Skeletal muscle satellite cell (primary cell): ENCODE measurements around the gene TAF3.

Experiments
- H3K27me3 ChIP-seq: 2 replicates; pipeline ENCODE4 v1.7.0; 2013; ENCODE audit warnings: low read length; ENCODE audit not compliant: control insufficient read depth, insufficient read depth
- H3K36me3 ChIP-seq: 2 replicates; pipeline ENCODE4 v1.7.0; 2013; ENCODE audit warnings: mild to moderate bottlenecking, control low read depth, low read length; ENCODE audit not compliant: insufficient read depth
- H3K4me1 ChIP-seq: 2 replicates; pipeline ENCODE4 v1.7.0; 2013; ENCODE audit warnings: low read length; ENCODE audit not compliant: control insufficient read depth, insufficient read depth
- H3K4me2 ChIP-seq: 2 replicates; pipeline ENCODE4 v1.7.0; 2013; ENCODE audit warnings: mild to moderate bottlenecking, low read length
- H3K4me3 ChIP-seq: 2 replicates; pipeline ENCODE4 v1.7.0; 2013; ENCODE audit warnings: low read length
- H3K9ac ChIP-seq: 2 replicates; pipeline ENCODE4 v1.7.0; 2013; ENCODE audit warnings: mild to moderate bottlenecking, low read depth, low read length, moderate library complexity
- H3K9me3 ChIP-seq: replicated peaks from 2 replicates; pipeline ENCODE4 v1.7.0; 2013; ENCODE audit warnings: mild to moderate bottlenecking, control low read depth, low read length

TAF3 gene

GRCh38 chr10:7913126-7913872, 95.0 kb downstream of the TAF3 start:
- H3K27me3 ChIP-seq = no peaks in the 10 kb centered on the region
- no peak overlapping the region for H3K4me3 ChIP-seq
- no peak overlapping the region for H3K9ac ChIP-seq
- H3K9me3 ChIP-seq = no peaks in the 10 kb centered on the region
- H3K4me2 ChIP-seq = no peak overlapping the region
- H3K36me3 ChIP-seq = no peaks in the 10 kb centered on the region
- peaks cover 7% of the 10 kb centered on the region for H3K4me1 ChIP-seq

- Histone ChIP-seq H3K27me3 (no peaks in the 10 kb centered on the region), H3K36me3 (no peaks in the 10 kb centered on the region), H3K9ac (no peak overlapping the region), H3K4me2 (no peak overlapping the region), H3K9me3 (no peaks in the 10 kb centered on the region), H3K4me1 (peaks cover 7% of the 10 kb centered on the region), H3K4me3 (no peak overlapping the region)
Observed at GRCh38 chr10:7915923-7916536, 97.7 kb downstream of the TAF3 start.

DNA sequence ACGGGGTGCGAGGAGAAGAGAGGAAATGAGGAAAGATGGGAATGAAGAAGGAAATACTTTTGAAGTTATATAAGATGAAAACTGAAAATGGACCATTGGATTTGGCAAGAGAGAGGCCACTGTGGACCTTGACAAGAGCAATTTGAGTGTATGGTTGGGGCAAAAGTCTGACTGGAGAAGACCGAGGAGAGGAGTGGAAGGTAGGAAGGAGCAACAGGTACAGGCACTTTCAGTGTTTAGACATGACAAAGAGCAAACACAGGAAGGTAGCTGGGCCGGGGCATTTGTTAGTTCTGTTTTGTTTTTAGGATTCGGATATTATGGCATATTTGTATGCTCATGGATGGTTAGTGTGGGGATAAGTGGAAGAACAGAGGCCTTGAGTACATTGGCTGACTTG, 99.4 kb downstream of the TAF3 start:
- H3K9me3 ChIP-seq = no peaks in the 10 kb centered on the region
- H3K4me1 ChIP-seq = peaks cover 7% of the 10 kb centered on the region

DNA sequence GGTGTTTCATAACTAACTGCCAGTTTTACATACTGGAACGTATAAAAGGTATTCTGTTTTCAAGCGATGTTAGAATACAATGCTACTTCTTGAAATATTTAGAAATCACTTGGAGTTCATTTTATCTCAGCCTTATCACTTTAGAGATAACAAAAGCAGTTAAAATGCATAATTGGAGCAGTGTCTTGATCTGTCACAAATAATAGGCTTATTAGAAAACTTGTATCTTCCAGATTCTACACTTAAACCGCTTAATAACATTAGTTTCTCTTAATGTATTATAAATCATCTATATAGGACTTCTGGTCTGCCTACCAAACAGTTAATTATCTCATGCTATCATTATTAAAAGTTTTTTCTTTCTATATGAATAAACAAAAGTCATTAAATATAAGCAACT, 104.4 kb downstream of the TAF3 start:
- Histone ChIP-seq H3K4me1 (no peaks in the 10 kb centered on the region), H3K4me2 (no peak overlapping the region)

More for the DNA sequence above, 99.4 kb downstream of the TAF3 start:
- Histone ChIP-seq H3K4me3 (no peak overlapping the region), H3K36me3 (no peaks in the 10 kb centered on the region), H3K4me2 (no peak overlapping the region), H3K27me3 (no peaks in the 10 kb centered on the region), H3K9ac (no peak overlapping the region)

DNA sequence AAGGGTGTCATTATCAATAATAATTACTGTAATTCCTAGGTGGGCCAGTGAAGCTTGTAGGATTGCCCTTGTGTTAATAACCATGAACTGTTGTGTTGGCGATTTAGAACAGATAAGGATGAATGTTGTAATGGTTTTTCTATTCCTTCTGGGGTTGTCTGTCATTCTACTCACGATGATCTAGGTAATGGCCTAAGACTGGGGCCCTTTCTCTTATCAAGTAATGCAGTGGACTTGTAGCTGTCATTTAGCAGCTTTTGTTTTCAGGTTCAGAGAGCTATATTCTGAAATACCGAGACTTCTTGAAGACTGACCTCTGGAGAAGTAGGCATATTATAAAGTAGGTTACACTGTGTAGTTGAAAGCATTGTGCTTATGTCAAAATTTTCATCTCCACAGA, 110.2 kb downstream of the TAF3 start:
- H3K27me3 ChIP-seq = no peaks in the 10 kb centered on the region
- H3K36me3 ChIP-seq = no peaks in the 10 kb centered on the region
- H3K9me3 ChIP-seq = no peaks in the 10 kb centered on the region
- H3K9ac ChIP-seq = no peak overlapping the region
- H3K4me3 ChIP-seq = no peak overlapping the region
- no peaks in the 10 kb centered on the region for H3K4me1 ChIP-seq
- H3K4me2 ChIP-seq = no peak overlapping the region

More for the DNA sequence above, 104.4 kb downstream of the TAF3 start:
- Histone ChIP-seq H3K27me3 (no peaks in the 10 kb centered on the region), H3K4me3 (no peak overlapping the region), H3K9me3 (no peaks in the 10 kb centered on the region), H3K36me3 (no peaks in the 10 kb centered on the region), H3K9ac (no peak overlapping the region)

DNA sequence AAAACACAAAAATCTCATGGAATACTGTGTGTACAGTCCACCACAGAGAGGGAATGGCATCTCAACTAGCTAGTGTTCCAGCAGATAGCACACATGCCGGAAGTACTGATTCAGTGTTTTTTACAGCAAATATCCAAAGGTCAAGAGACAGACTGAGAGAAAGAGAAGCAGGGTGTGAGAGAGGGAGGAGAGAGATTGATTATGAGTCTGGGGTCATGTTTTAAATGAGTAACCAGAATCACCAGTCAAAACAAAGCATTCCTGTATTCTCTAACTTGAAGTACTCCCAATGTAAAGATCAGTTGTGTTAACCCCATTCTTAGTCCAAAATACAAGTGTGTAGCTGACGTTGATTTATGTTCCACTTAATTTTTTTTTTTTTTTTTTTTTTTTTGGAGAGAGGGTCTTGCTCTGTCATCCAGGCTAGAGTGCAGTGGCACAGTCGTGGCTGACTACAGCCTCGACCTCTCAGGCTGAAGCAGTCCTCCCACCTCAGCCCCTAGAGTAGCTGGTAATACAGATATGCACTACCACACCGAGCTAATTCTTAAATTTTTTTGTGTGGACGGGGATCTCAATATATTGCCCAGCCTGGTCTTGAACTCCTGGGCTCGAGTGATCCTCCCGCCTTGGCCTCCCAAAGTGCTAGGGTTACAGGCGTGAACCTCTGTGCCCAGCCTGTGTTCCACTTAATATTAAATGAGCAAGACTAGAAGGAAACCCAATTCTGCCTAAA, 114.2 kb downstream of the TAF3 start:
- Histone ChIP-seq H3K4me1 (no peaks in the 10 kb centered on the region), H3K36me3 (no peaks in the 10 kb centered on the region), H3K9me3 (no peaks in the 10 kb centered on the region), H3K4me2 (no peak overlapping the region), H3K27me3 (no peaks in the 10 kb centered on the region), H3K9ac (no peak overlapping the region), H3K4me3 (no peak overlapping the region)

- Histone ChIP-seq H3K27me3 (no peaks in the 10 kb centered on the region), H3K4me2 (no peak overlapping the region), H3K9ac (no peak overlapping the region), H3K36me3 (no peaks in the 10 kb centered on the region), H3K9me3 (no peaks in the 10 kb centered on the region), H3K4me1 (no peaks in the 10 kb centered on the region), H3K4me3 (no peak overlapping the region)
Observed at GRCh38 chr10:7933262-7933661, 115.0 kb downstream of the TAF3 start.

DNA sequence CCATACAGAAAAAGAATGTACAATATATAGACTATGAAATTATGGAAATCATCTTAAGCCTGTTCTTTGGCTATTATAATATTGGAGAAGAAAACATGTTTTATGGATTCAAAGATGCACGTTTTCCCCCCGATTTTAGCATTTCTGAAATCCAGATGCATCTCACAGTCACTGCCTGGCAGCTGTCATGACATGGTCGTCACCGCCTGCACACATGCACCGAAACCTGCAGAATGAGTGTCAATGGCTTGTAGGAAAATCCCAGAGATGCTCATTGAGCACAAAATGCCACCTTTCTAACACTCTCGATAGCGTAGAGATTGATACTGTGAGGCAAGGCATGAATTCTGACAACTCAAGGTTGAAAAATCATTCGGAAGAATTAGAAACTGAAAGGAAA, 115.5 kb downstream of the TAF3 start:
- Histone ChIP-seq H3K9ac (no peak overlapping the region), H3K4me1 (no peaks in the 10 kb centered on the region), H3K9me3 (no peaks in the 10 kb centered on the region), H3K36me3 (no peaks in the 10 kb centered on the region), H3K4me2 (no peak overlapping the region), H3K4me3 (no peak overlapping the region), H3K27me3 (no peaks in the 10 kb centered on the region)

GRCh38 chr10:7937315-7937945, 119.1 kb downstream of the TAF3 start:
- no peak overlapping the region for H3K4me3 ChIP-seq
- no peak overlapping the region for H3K4me2 ChIP-seq
- no peaks in the 10 kb centered on the region for H3K9me3 ChIP-seq
- no peak overlapping the region for H3K9ac ChIP-seq
- H3K27me3 ChIP-seq = no peaks in the 10 kb centered on the region
- no peaks in the 10 kb centered on the region for H3K4me1 ChIP-seq
- no peaks in the 10 kb centered on the region for H3K36me3 ChIP-seq

DNA sequence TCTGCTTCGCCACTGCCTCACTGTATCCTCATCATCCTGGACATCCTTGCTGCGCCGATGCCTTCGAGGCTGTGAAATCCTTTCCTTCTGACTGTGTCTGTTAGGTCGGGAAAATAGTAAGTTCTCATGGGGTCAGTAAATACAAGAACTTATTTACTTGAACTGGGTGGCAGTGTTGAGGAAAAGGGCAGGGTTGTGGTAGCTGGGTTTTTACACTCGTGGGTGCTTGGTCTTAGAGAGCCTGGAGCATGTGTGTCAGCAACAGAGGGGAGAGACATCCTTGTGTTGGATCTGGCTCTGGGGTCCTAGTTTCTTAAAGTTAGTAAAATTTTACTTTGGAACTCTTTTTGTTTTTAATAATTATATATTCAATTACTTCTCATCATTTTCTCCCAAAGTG, 123.3 kb downstream of the TAF3 start:
- Histone ChIP-seq H3K4me1 (peaks cover 26% of the 10 kb centered on the region), H3K27me3 (no peaks in the 10 kb centered on the region), H3K4me3 (no peak overlapping the region), H3K36me3 (no peaks in the 10 kb centered on the region), H3K9me3 (no peaks in the 10 kb centered on the region), H3K4me2 (no peak overlapping the region), H3K9ac (no peak overlapping the region)

- peaks cover 26% of the 10 kb centered on the region for H3K4me1 ChIP-seq
- H3K4me3 ChIP-seq = no peak overlapping the region
Observed at GRCh38 chr10:7942316-7942715, 124.0 kb downstream of the TAF3 start.

More at GRCh38 chr10:7942316-7942715, 124.0 kb downstream of the TAF3 start:
- no peak overlapping the region for H3K4me2 ChIP-seq
- H3K9ac ChIP-seq = no peak overlapping the region
- H3K36me3 ChIP-seq = no peaks in the 10 kb centered on the region
- H3K9me3 ChIP-seq = no peaks in the 10 kb centered on the region
- H3K27me3 ChIP-seq = no peaks in the 10 kb centered on the region
